Spleen (tissue), 11 donors: Measurements from ENCODE around the gene PARVG. TPM values are rescaled to one million over a fixed set of nuclear protein-coding genes. Genes with fewer than 3 reads are reported as not detected.

Experiments used
- DNase-seq: peaks from one replicate; pipeline ENCODE4 v3.0.0-alpha.2; 2020
- H3K27ac ChIP-seq, 8 donors: fragments of 200-600 bp; sonication (generic) in 7 of 8; 1 replicate in 4 of 8; 2 replicates in 4 of 8; pipeline versions ENCODE4 v1.5.0 to v1.8.0; 2016 to 2021; ENCODE audit warnings: inconsistent platforms in 4 of 8, mild to moderate bottlenecking in 4 of 8, moderate library complexity in 1 of 8
- H3K27me3 ChIP-seq, 7 donors: fragments of 200-600 bp; sonication (generic) in 6 of 7; replicated peaks in 1 of 7; 1 replicate in 4 of 7; 2 replicates in 3 of 7; pipeline versions ENCODE4 v1.5.0 to v1.8.0; 2016 to 2021; ENCODE audit warnings: inconsistent platforms in 3 of 7, mild to moderate bottlenecking in 1 of 7
- H3K36me3 ChIP-seq, 6 donors: fragments of 200-600 bp; sonication (generic) in 5 of 6; 1 replicate in 4 of 6; 2 replicates in 2 of 6; pipeline versions ENCODE4 v1.5.0 to v1.8.0; 2016 to 2021; ENCODE audit warnings: inconsistent platforms in 2 of 6
- H3K4me1 ChIP-seq, 6 donors: fragments of 200-600 bp; sonication (generic) in 5 of 6; 1 replicate in 3 of 6; 2 replicates in 3 of 6; pipeline versions ENCODE4 v1.5.0 to v1.8.0; 2016 to 2021; ENCODE audit warnings: inconsistent platforms in 3 of 6
- H3K4me3 ChIP-seq, 8 donors: fragments of 200-600 bp; sonication (generic) in 7 of 8; 1 replicate in 4 of 8; 2 replicates in 4 of 8; pipeline versions ENCODE4 v1.5.0 to v1.8.0; 2016 to 2021; ENCODE audit warnings: inconsistent platforms in 4 of 8, mild to moderate bottlenecking in 4 of 8, moderate library complexity in 2 of 8
- H3K9me3 ChIP-seq, 8 donors: fragments of 200-600 bp; sonication (generic) in 7 of 8; 1 replicate in 4 of 8; 2 replicates in 4 of 8; pipeline versions ENCODE4 v1.5.0 to v1.8.0; 2016 to 2021; ENCODE audit warnings: inconsistent platforms in 4 of 8
- CTCF ChIP-seq, 11 experiments: fragments of 200-600 bp in 7 of 11; fragments of 450-650 bp in 4 of 11; sonication (generic) in 4 of 11; IDR thresholded peaks in 8 of 11; conservative IDR thresholded peaks in 3 of 11; 1 replicate in 7 of 11; 2 replicates in 4 of 11; pipeline versions ENCODE4 v1.4.0 to v1.8.0; 2016 to 2021; ENCODE audit warnings: antibody characterized with exemption in 11 of 11, inconsistent platforms in 4 of 11, mild to moderate bottlenecking in 1 of 11
- POLR2A ChIP-seq, 3 donors: fragments of 450-650 bp; IDR thresholded peaks; one replicate each; pipeline ENCODE4 v1.5.1; 2017; ENCODE audit warnings: antibody characterized with exemption in 3 of 3, mild to moderate bottlenecking in 1 of 3
- POLR2AphosphoS5 ChIP-seq, 3 donors: sonication (generic); formaldehyde crosslinking; IDR thresholded peaks; one replicate each; pipeline ENCODE4 v1.5.1; 2017; ENCODE audit warnings: antibody characterized with exemption in 3 of 3
- WGBS, 5 donors: extraction: QIAGEN DNeasy Blood & Tissue Kit in 3 of 5; methylation state at CpG; one replicate each; pipeline versions ENCODE4 v1.1.5 to v1.1.7; 2013 to 2018; 5-methylcytosine and 5-hydroxymethylcytosine counted together
- intact Hi-C: fragments of 100-400 bp; cut with DNase I; formaldehyde crosslinking; loops from one replicate; pipeline ENCODE4 v1.15.0; 2023; ENCODE audit warnings: low total_unique reads
- polyA plus RNA-seq, 3 donors: library from polyadenylated mRNA; stranded (reverse); fragments of 200-250 nt; gene quantifications; one replicate each; pipeline ENCODE4 v1.2.1, GENCODE V29; 2013
- total RNA-seq, 7 donors: library from RNA; depleted of rRNA in 3 of 7; stranded (reverse); fragments of >200 nt in 3 of 7; fragmentation: NEBNext Ultra II Directional in 4 of 7; extraction: Animal tissue kit (Norgen Biotek cat#: 25700) in 4 of 7; gene quantifications; one replicate each; pipeline versions ENCODE4 v1.1.0 to v1.2.1, GENCODE V29; 2016 to 2021
- donor health status: healthy with polysubstance abuse.
- donor health status: DM: no; HTN: no; CAD: no; lungs with moderate emphysema.
- donor health status: DM: no; HTN: no; CAD: no.
- donor health status: Bipolar disorder and iron deficiency.
- donor health status: healthy.
- donor health status: DM: no; HTN: no; CAD: no.
- donor health status: DM: yes; HTN: yes; CAD: no.

The PARVG gene
- total and polyA plus RNA-seq, 10 donors, result 118 to 226 (median 159) TPM

DNA sequence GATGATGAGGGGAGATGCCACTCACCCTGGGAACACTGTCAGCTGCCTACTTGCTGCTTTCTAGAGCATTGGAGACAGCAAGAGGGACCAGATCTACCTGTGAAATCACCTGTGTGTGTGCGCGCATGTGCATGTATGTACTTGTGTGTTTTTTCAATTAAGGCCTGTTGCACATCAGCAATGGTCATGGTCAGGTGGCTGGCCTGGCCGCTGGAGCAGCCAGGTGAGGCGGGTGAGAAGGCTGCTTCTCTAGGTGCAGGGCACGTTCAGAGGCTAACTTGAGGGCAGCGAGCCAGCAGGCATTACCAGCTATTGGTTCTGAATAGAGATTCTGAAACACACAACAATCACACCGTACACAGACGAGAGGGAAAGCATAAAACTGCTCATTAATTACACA lies 65.1 kb downstream of the PARVG start:
- H3K27ac ChIP-seq, result no peak overlapping the region
- no peaks in the 10 kb centered on the region for H3K36me3 ChIP-seq
- peaks cover 0 to 26% (median 19%) of the 10 kb centered on the region in 8 donors for H3K9me3 ChIP-seq
- intact Hi-C loops, result no loop called here
- TF ChIP-seq POLR2A (IDR thresholded peaks at IDR 0.05) (no peak), POLR2AphosphoS5 (IDR thresholded peaks at IDR 0.05) (no peak), CTCF (IDR thresholded peaks at IDR 0.05 in 8 of 11, conservative IDR thresholded peaks at IDR 0.05 in 3 of 11) (no peak)
- H3K27me3 ChIP-seq, result peaks cover 0 to 64% (median 0%) of the 10 kb centered on the region in 7 donors
- 87 to 95% (median 90%) methylated on average over 8 of the region's 8 CpGs for WGBS, 5 donors
- DNase-seq, result no peak
- no peak overlapping the region for H3K4me3 ChIP-seq
- H3K4me1 ChIP-seq, result no peaks in the 10 kb centered on the region

- intact Hi-C loops, result no loop called here
- Histone ChIP-seq H3K36me3 (no peaks in the 10 kb centered on the region), H3K9me3 (peaks cover 0 to 26% (median 20%) of the 10 kb centered on the region in 8 donors), H3K27me3 (peaks cover 0 to 56% (median 0%) of the 10 kb centered on the region in 7 donors), H3K27ac (no peak overlapping the region), H3K4me1 (no peaks in the 10 kb centered on the region), H3K4me3 (no peak overlapping the region)
- TF ChIP-seq POLR2AphosphoS5 (IDR thresholded peaks at IDR 0.05), result no peak
- TF ChIP-seq CTCF (IDR thresholded peaks at IDR 0.05 in 8 of 11, conservative IDR thresholded peaks at IDR 0.05 in 3 of 11), result no peak
- TF ChIP-seq POLR2A (IDR thresholded peaks at IDR 0.05), result no peak
- 74 to 88% (median 81%) methylated on average over 4 to 8 of the region's 8 CpGs for WGBS, 5 donors
- no peak for DNase-seq
Measured at GRCh38 chr22:44246615-44247326, 66.0 kb downstream of the PARVG start.

- Histone ChIP-seq H3K4me3 (no peak overlapping the region), H3K27me3 (peaks cover 0 to 54% (median 0%) of the 10 kb centered on the region in 7 donors), H3K4me1 (no peaks in the 10 kb centered on the region), H3K27ac (no peak overlapping the region), H3K9me3 (peaks cover 0 to 26% (median 20%) of the 10 kb centered on the region in 8 donors), H3K36me3 (no peaks in the 10 kb centered on the region)
- DNase-seq, result no peak
- intact Hi-C loops, result no loop called here
- TF ChIP-seq POLR2A (IDR thresholded peaks at IDR 0.05), result no peak
- no peak for TF ChIP-seq CTCF (IDR thresholded peaks at IDR 0.05 in 8 of 11, conservative IDR thresholded peaks at IDR 0.05 in 3 of 11)
- TF ChIP-seq POLR2AphosphoS5 (IDR thresholded peaks at IDR 0.05), result no peak
- WGBS, 5 donors, result 83 to 94% (median 90%) methylated on average over 3 to 5 of the region's 5 CpGs
Measured at GRCh38 chr22:44247346-44247745, 66.6 kb downstream of the PARVG start.
